Mesothelial cell of epicardium (in vitro differentiated cells): ENCODE results near the gene RXRA. TPM values are rescaled to one million over a fixed set of nuclear protein-coding genes. Genes with fewer than 3 reads are reported as not detected.

Experiments used
- DNase-seq, 2 experiments: peaks; one replicate each; pipeline ENCODE4 v3.0.0; 2021; ENCODE audit warnings: low spot score in 2 of 2; ENCODE audit not compliant: unreplicated experiment in 2 of 2
- H3K27ac Mint-ChIP-seq: 2 replicates; pipeline ENCODE4 v1.8.0; 2021; ENCODE audit warnings: mixed read lengths
- H3K27me3 Mint-ChIP-seq: 2 replicates; pipeline ENCODE4 v1.8.0; 2021; ENCODE audit warnings: low read depth, mixed read lengths
- H3K36me3 Mint-ChIP-seq: 2 replicates; pipeline ENCODE4 v1.8.0; 2021; ENCODE audit warnings: mixed read lengths
- H3K4me1 Mint-ChIP-seq: 2 replicates; pipeline ENCODE4 v1.8.0; 2021; ENCODE audit warnings: mixed read lengths
- H3K4me3 Mint-ChIP-seq: 2 replicates; pipeline ENCODE4 v1.8.0; 2021; ENCODE audit warnings: mild to moderate bottlenecking, moderate library complexity, mixed read lengths
- H3K9me3 Mint-ChIP-seq: 2 replicates; pipeline ENCODE4 v1.8.0; 2021; ENCODE audit warnings: mixed read lengths
- total RNA-seq: library from RNA; stranded (reverse); gene quantifications from 3 replicates; pipeline ENCODE4 v1.2.1, GENCODE V29; 2021
- TF ChIP-seq, protein P1 (sequence below): fragments of 200-600 bp; sonication (generic); IDR thresholded peaks from one replicate; pipeline ENCODE4 v1.5.0; 2021; ENCODE audit warnings: antibody characterized with exemption; ENCODE audit not compliant: unreplicated experiment

RXRA gene
- total RNA-seq, result 43.7 to 46.0 TPM (median 45.0 TPM) in 3 replicates

DNA sequence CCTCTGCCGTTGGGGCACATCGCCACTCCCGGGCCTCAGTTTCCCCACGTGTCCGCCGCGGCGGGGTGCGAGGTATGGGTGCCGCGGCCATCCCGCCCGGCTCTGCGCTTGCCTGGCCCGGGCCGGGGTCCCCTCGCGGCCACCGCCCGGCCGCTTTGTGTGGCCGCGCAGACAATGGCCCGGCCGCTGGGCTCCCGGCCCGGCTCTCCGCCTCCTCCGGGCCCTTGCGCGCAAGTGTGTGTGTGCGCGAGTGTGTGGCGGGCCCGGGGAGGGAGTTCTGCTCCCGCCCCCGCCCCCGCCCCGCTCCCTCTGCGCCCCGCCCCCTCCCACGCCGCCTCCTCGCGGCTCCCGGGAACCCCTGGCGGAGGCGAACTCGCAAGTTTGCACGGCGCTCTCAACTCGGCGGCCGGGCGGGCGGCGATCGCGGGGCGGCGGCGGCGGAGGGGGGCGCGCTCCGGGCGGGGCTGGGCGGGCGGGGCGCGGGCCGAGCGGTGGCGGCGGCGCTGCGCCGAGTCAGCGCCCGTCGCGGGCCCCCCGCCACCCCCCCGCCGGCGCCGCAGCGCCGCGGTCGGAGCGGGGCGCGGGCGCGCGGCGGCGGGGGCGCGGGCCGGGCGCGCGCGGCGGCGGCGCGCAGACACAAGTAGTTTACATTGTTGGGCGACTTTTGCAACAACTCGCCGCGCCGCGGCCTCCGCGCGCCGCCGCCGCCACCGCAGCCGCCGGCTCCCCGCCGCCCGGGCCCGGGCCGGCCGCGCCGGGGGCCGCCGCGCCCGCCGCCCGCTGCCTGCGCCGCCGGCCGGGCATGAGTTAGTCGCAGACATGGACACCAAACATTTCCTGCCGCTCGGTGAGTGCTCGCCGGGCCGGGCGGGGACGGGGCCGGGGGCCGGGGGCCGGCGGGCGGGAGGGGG, at the start of gene RXRA:
RXRA (plus strand) TSS at position 643 of the 911 bp plus-strand sequence; CDS start at position 820, 177 bp downstream.
- peaks cover 6% of the 10 kb centered on the region for H3K27me3 Mint-ChIP-seq
- TF ChIP-seq, protein P1, sequence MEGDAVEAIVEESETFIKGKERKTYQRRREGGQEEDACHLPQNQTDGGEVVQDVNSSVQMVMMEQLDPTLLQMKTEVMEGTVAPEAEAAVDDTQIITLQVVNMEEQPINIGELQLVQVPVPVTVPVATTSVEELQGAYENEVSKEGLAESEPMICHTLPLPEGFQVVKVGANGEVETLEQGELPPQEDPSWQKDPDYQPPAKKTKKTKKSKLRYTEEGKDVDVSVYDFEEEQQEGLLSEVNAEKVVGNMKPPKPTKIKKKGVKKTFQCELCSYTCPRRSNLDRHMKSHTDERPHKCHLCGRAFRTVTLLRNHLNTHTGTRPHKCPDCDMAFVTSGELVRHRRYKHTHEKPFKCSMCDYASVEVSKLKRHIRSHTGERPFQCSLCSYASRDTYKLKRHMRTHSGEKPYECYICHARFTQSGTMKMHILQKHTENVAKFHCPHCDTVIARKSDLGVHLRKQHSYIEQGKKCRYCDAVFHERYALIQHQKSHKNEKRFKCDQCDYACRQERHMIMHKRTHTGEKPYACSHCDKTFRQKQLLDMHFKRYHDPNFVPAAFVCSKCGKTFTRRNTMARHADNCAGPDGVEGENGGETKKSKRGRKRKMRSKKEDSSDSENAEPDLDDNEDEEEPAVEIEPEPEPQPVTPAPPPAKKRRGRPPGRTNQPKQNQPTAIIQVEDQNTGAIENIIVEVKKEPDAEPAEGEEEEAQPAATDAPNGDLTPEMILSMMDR, result no peak
- peak within 1 kb of the TSS; percentile 71 for H3K27ac Mint-ChIP-seq

DNA sequence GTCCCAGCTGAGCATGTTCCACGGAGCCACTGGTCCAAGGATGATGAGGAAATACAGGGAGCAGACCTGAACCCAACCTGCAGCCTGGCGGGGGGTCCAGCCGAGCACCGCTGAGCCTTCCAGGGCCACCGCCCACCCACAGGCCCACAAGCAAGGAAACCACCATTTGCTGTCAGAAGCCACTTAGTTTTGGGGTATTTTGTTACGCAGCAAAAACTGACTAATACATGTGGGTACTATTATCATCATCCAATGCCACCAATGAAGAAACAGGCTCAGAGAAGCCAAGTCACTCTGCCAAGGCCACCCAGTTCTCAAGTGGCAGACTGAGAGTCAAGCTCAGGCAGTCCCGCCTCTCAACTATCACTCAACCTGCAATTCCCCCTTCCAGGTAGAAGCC, 48.0 kb upstream of the RXRA start:
- Mint-ChIP-seq H3K27ac (no peak overlapping the region), H3K9me3 (no peaks in the 10 kb centered on the region), H3K36me3 (no peaks in the 10 kb centered on the region), H3K4me3 (no peak overlapping the region), H3K27me3 (peaks cover 50% of the 10 kb centered on the region), H3K4me1 (peaks cover 10% of the 10 kb centered on the region)
- TF ChIP-seq, protein P1, result no peak
- DNase-seq, result no peak

More for the DNA sequence above, at the start of gene RXRA:
- Mint-ChIP-seq H3K4me3 (peak within 1 kb of the TSS; percentile 74), H3K36me3 (no peaks in the 10 kb centered on the region), H3K4me1 (peaks cover 46% of the 10 kb centered on the region), H3K9me3 (no peaks in the 10 kb centered on the region)
- peak; percentile 78 to 88 for DNase-seq

DNA sequence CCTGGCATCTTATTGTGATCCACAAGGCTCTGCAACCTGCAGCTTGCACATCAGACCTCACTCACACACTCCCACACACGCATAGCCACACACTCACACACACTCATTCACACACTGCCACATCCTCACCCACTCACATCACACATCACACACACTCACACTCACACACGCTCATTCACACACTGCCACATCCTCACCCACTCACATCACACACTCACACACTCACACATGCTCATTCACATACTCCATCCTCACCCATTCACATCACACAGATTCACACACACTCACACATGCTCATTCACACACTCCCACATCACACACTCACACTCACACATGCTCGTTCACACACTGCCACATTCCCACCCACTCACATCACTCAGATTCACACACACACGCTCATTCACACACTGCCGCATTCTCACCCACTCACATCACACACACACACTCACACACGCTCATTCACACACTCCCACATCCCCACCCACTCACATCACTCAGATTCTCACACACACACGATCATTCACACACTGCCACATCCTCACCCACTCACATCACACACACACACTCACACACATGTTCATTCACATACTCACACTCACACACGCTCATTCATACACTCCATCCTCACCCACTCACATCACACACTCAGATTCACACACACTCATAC, 47.1 kb upstream of the RXRA start:
- no peak for DNase-seq
- no peaks in the 10 kb centered on the region for H3K36me3 Mint-ChIP-seq
- TF ChIP-seq, protein P1, result no peak
- no peaks in the 10 kb centered on the region for H3K9me3 Mint-ChIP-seq
- no peak overlapping the region for H3K4me3 Mint-ChIP-seq
- H3K4me1 Mint-ChIP-seq, result peaks cover 10% of the 10 kb centered on the region
- H3K27ac Mint-ChIP-seq, result no peak overlapping the region
- peaks cover 50% of the 10 kb centered on the region for H3K27me3 Mint-ChIP-seq

DNA sequence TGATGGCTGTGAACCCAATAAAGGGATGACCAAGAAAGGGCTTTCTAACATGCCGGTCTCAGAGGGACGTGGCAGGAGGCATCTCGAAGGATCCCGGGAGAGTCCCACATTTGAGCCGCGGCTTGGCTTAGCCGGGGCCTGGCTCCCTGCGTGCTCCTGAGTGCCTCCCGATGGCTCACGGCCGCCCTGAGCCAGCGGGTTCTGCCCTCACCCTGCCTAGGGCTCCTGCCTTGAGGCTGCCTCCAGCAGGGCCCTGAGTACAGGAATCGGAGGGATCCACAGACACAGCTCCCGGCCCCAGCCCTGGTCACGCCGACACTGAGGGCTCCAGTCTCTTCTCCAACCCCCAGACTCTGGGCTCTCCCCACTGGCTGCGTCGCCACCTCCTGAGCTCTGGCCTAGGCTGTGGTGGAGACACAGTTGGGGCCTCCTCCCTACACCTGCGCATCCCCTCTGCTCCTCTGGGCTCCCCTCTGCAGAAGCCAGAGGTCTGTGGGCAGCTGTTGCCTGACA, 44.1 kb upstream of the RXRA start:
- H3K27me3 Mint-ChIP-seq, result peaks cover 44% of the 10 kb centered on the region
- H3K4me3 Mint-ChIP-seq, result no peak overlapping the region
- TF ChIP-seq, protein P1, result no peak
- H3K36me3 Mint-ChIP-seq, result no peaks in the 10 kb centered on the region
- no peak overlapping the region for H3K27ac Mint-ChIP-seq
- peaks cover 5% of the 10 kb centered on the region for H3K4me1 Mint-ChIP-seq
- no peaks in the 10 kb centered on the region for H3K9me3 Mint-ChIP-seq
- no peak for DNase-seq

DNA sequence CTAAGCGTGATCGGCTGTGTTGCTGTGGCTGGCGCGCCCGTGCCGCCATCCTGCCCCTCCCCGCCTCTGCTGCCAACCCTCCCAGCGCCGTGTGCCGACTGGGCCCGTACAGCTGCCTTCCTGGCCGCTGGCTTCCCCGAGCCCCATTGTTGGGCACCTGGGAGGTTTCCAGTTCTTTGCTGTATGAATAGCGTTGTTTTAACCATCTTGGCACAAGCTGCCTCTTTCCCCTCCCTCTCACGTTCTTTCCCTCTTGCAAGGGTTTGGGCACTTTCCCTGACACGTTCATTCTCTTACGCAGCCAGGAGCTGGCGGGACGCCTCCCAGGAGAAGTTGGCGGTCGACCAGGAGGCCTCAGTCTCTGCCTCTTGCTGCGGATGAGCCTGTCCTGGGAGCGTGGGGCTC, 43.1 kb upstream of the RXRA start:
- Mint-ChIP-seq H3K4me1 (peaks cover 11% of the 10 kb centered on the region), H3K4me3 (no peak overlapping the region), H3K27me3 (peaks cover 37% of the 10 kb centered on the region), H3K27ac (no peak overlapping the region), H3K36me3 (no peaks in the 10 kb centered on the region), H3K9me3 (no peaks in the 10 kb centered on the region)
- no peak for DNase-seq
- TF ChIP-seq, protein P1, result no peak
